H1 (cell line): ENCODE data around the gene ATXN2. TPM values are rescaled to one million over a fixed set of nuclear protein-coding genes. Genes with fewer than 3 reads are reported as not detected.
"Not testable (repeated sequence)": the region's sequence is repeated elsewhere in the genome, so short reads cannot be mapped to it uniquely, and the experiment has no call there.

Source experiments
- CTCF ChIA-PET: fragments of 300-600 bp; sonication (Branson Sonifier 250); formaldehyde crosslinking; loops from one replicate; lab custom pipeline; 2021; ENCODE audit not compliant: partially characterized antibody; lab: Charles Lee
- POLR2A ChIA-PET: fragments of 300-600 bp; sonication (Branson Sonifier 250); formaldehyde crosslinking; loops from one replicate; lab custom pipeline; 2021; ENCODE audit warnings: inconsistent platforms; ENCODE audit not compliant: partially characterized antibody; lab: Charles Lee
- DNase-seq, 2 experiments: peaks; one replicate each; pipeline versions ENCODE4 v3.0.0 to v3.0.0-alpha.2; 2010 to 2022; ENCODE audit warnings: low spot score in 2 of 2, low read depth in 1 of 2, mixed read lengths in 1 of 2
- FAIRE-seq: peaks from 2 replicates; lab custom pipeline; 2011; peaks lifted over from hg19 to GRCh38; lab: Jason Lieb, UNC
- H2AFZ ChIP-seq: 2 replicates; pipeline ENCODE4 v1.8.1; 2012; ENCODE audit warnings: low read length, inconsistent platforms
- H2AK5ac ChIP-seq: 2 replicates; pipeline ENCODE4 v1.6.1; 2013; ENCODE audit warnings: low read depth, low read length
- H2BK120ac ChIP-seq: replicated peaks from 2 replicates; pipeline ENCODE3; 2013; ENCODE audit warnings: low read depth, low read length, inconsistent platforms
- H2BK12ac ChIP-seq: 2 replicates; pipeline ENCODE4 v1.6.1; 2013; ENCODE audit warnings: low read depth, low read length
- H2BK15ac ChIP-seq: 2 replicates; pipeline ENCODE4 v1.6.1; 2013; ENCODE audit warnings: low read length
- H2BK20ac ChIP-seq: 2 replicates; pipeline ENCODE4 v1.6.1; 2013; ENCODE audit warnings: low read length
- H2BK5ac ChIP-seq: 2 replicates; pipeline ENCODE4 v1.6.1; 2013; ENCODE audit warnings: low read depth, low read length
- H3K14ac ChIP-seq: 2 replicates; pipeline ENCODE4 v1.6.1; 2013; ENCODE audit warnings: inconsistent platforms; ENCODE audit not compliant: insufficient read length
- H3K18ac ChIP-seq: 2 replicates; pipeline ENCODE4 v1.6.1; 2013; ENCODE audit warnings: low read length; ENCODE audit errors: extremely low read depth
- H3K23ac ChIP-seq: 2 replicates; pipeline ENCODE4 v1.6.1; 2013; ENCODE audit warnings: inconsistent platforms; ENCODE audit not compliant: insufficient read length
- H3K23me2 ChIP-seq: 2 replicates; pipeline ENCODE4 v1.6.1; 2013; ENCODE audit warnings: low read depth, low read length
- H3K27ac ChIP-seq: 2 replicates; pipeline ENCODE4 v1.6.1; 2011; ENCODE audit warnings: low read depth, low read length, inconsistent platforms
- H3K27me3 ChIP-seq, 4 experiments: replicated peaks in 1 of 4; 1 replicate in 1 of 4; 2 replicates in 3 of 4; pipeline versions ENCODE4 v1.6.1 to v1.8.1; 2011 to 2013; ENCODE audit warnings: low read length in 3 of 4, mild to moderate bottlenecking in 3 of 4, inconsistent platforms in 2 of 4, mixed read lengths in 2 of 4, moderate library complexity in 1 of 4; ENCODE audit not compliant: control insufficient read depth in 3 of 4, insufficient read depth in 3 of 4; ENCODE audit errors: extremely low read depth in 1 of 4
- H3K36me3 ChIP-seq, 4 experiments: 2 replicates each; pipeline versions ENCODE4 v1.6.1 to v1.8.1; 2011 to 2013; ENCODE audit warnings: mild to moderate bottlenecking in 4 of 4, low read length in 3 of 4, moderate library complexity in 2 of 4, control low read depth in 1 of 4, inconsistent platforms in 1 of 4; ENCODE audit not compliant: insufficient read depth in 4 of 4, control insufficient read depth in 2 of 4
- H3K4ac ChIP-seq: replicated peaks from 2 replicates; pipeline ENCODE3; 2013; ENCODE audit warnings: low read length, low read depth, mixed read lengths, inconsistent platforms; ENCODE audit not compliant: insufficient read length
- H3K4me1 ChIP-seq, 4 experiments: replicated peaks in 1 of 4; 1 replicate in 1 of 4; 2 replicates in 3 of 4; pipeline versions ENCODE4 v1.6.1 to v1.8.1; 2011 to 2013; ENCODE audit warnings: low read length in 3 of 4, inconsistent platforms in 2 of 4, mixed read lengths in 1 of 4; ENCODE audit not compliant: insufficient read depth in 4 of 4, control insufficient read depth in 3 of 4
- H3K4me2 ChIP-seq, 2 experiments: 2 replicates each; pipeline versions ENCODE4 v1.6.1 to v1.8.1; 2011 to 2013; ENCODE audit warnings: low read depth in 2 of 2, low read length in 2 of 2, control low read depth in 1 of 2, inconsistent platforms in 1 of 2, mild to moderate bottlenecking in 1 of 2; ENCODE audit not compliant: insufficient read depth in 1 of 2
- H3K4me3 ChIP-seq, 4 experiments: fragments of 200-600, 300-600 bp in 1 of 4; sonication (generic), shearing (Covaris generic), sonication (Bioruptor Twin) in 1 of 4; 2 replicates each; pipeline versions ENCODE4 v1.5.1 to v1.8.1; 2011 to 2016; ENCODE audit warnings: low read length in 4 of 4, low read depth in 3 of 4, control low read depth in 2 of 4, inconsistent platforms in 2 of 4, mild to moderate bottlenecking in 2 of 4, mixed read lengths in 1 of 4, moderate library complexity in 1 of 4; ENCODE audit not compliant: insufficient read depth in 2 of 4; ENCODE audit errors: extremely low read depth in 1 of 4
- H3K56ac ChIP-seq: replicated peaks from 2 replicates; pipeline ENCODE3; 2013; ENCODE audit warnings: low read depth, mild to moderate bottlenecking, mixed read lengths, low read length, inconsistent platforms; ENCODE audit not compliant: insufficient read length
- H3K79me1 ChIP-seq: 2 replicates; pipeline ENCODE4 v1.6.1; 2013; ENCODE audit warnings: low read depth, low read length, control low read depth
- H3K79me2 ChIP-seq, 2 experiments: 2 replicates each; pipeline versions ENCODE4 v1.6.1 to v1.8.1; 2012 to 2013; ENCODE audit warnings: low read length in 2 of 2, mild to moderate bottlenecking in 2 of 2, inconsistent platforms in 1 of 2; ENCODE audit not compliant: insufficient read depth in 2 of 2, control insufficient read depth in 1 of 2
- H3K9ac ChIP-seq, 4 experiments: replicated peaks in 1 of 4; 1 replicate in 1 of 4; 2 replicates in 3 of 4; pipeline versions ENCODE4 v1.6.1 to v1.8.1; 2011 to 2013; ENCODE audit warnings: low read depth in 3 of 4, low read length in 3 of 4, control low read depth in 2 of 4, mild to moderate bottlenecking in 2 of 4, moderate library complexity in 2 of 4, inconsistent platforms in 1 of 4; ENCODE audit errors: extremely low read depth in 1 of 4
- H3K9me3 ChIP-seq, 2 experiments: 2 replicates each; pipeline versions ENCODE4 v1.6.1 to v1.8.1; 2012 to 2013; ENCODE audit warnings: mild to moderate bottlenecking in 2 of 2, moderate library complexity in 2 of 2, control low read depth in 1 of 2, inconsistent platforms in 1 of 2, low read depth in 1 of 2, low read length in 1 of 2, mixed read lengths in 1 of 2; ENCODE audit not compliant: insufficient read depth in 2 of 2
- H4K20me1 ChIP-seq, 2 experiments: replicated peaks in 1 of 2; 2 replicates each; pipeline versions ENCODE3 to v1.8.1; 2011 to 2013; ENCODE audit warnings: inconsistent platforms in 2 of 2, low read length in 2 of 2, mild to moderate bottlenecking in 1 of 2; ENCODE audit not compliant: insufficient read depth in 2 of 2, control insufficient read depth in 1 of 2
- H4K5ac ChIP-seq: 2 replicates; pipeline ENCODE4 v1.6.1; 2013; ENCODE audit warnings: low read length, low read depth, mixed read lengths, inconsistent platforms; ENCODE audit not compliant: insufficient read length
- H4K8ac ChIP-seq: 2 replicates; pipeline ENCODE4 v1.8.0; 2013; ENCODE audit warnings: mild to moderate bottlenecking, moderate library complexity, low read length, inconsistent platforms; ENCODE audit not compliant: insufficient read depth; ENCODE audit errors: extremely low read depth
- H4K91ac ChIP-seq: replicated peaks from 2 replicates; pipeline ENCODE3; 2013; ENCODE audit warnings: low read length, mixed read lengths, inconsistent platforms; ENCODE audit not compliant: insufficient read length
- ASH2L ChIP-seq: fragments of 200-600, 300-600 bp; sonication (generic); IDR thresholded peaks from one replicate; pipeline ENCODE4 v1.7.1; 2017; ENCODE audit warnings: low read length
- EGR1 ChIP-seq: IDR thresholded peaks from 2 replicates; pipeline ENCODE4 v1.6.1; 2011; ENCODE audit warnings: low read depth, low read length, borderline replicate concordance
- GTF2F1 ChIP-seq: IDR thresholded peaks from 2 replicates; pipeline ENCODE4 v1.6.1; 2012; ENCODE audit warnings: low read depth, low read length, improper control_type of control experiment, borderline replicate concordance
- JUND ChIP-seq: IDR thresholded peaks from 2 replicates; pipeline ENCODE4 v1.6.1; 2011; ENCODE audit warnings: mild to moderate bottlenecking, improper control_type of control experiment, low read length
- TAF1 ChIP-seq: IDR thresholded peaks from 2 replicates; pipeline ENCODE4 v1.6.1; 2011; ENCODE audit warnings: mild to moderate bottlenecking, low read depth, low read length
- TCF12 ChIP-seq: IDR thresholded peaks from 2 replicates; pipeline ENCODE4 v1.6.1; 2011; ENCODE audit warnings: low read depth, mild to moderate bottlenecking, low read length
- WGBS, 2 experiments: shearing (Covaris generic) in 1 of 2; methylation state at CpG; one replicate each; pipeline versions ENCODE4 v1.1.6 to v1.1.7; 2013 to 2015; ENCODE audit warnings: low lambda C conversion rate in 2 of 2, mixed read lengths in 2 of 2, inconsistent platforms in 1 of 2, low coverage in 1 of 2, missing lambda C conversion rate in 1 of 2; ENCODE audit not compliant: insufficient replicate concordance in 2 of 2, insufficient coverage in 1 of 2, insufficient read length in 1 of 2; ENCODE audit errors: extremely low coverage in 1 of 2, missing lambda C conversion rate in 1 of 2; 5-methylcytosine and 5-hydroxymethylcytosine counted together
- polyA plus RNA-seq, 7 experiments: library from polyadenylated mRNA; depleted of rRNA in 3 of 7; stranded (reverse) in 5 of 7; unstranded in 2 of 7; fragments of >200 nt in 5 of 7; fragments of 200-250 nt in 2 of 7; gene quantifications; 1 replicate in 5 of 7; 2 replicates in 1 of 7; 4 replicates in 1 of 7; pipeline versions ENCODE4 v1.2.1 to v1.2.3, GENCODE V29; 2011 to 2013; ENCODE audit warnings: missing spikeins in 2 of 7, mixed read lengths in 2 of 7
- total RNA-seq: library from RNA; stranded (reverse); fragmentation: NEBNext Ultra II Directional; extraction: Animal tissue kit (Norgen Biotek cat#: 25700); gene quantifications from 2 replicates; pipeline ENCODE4 v1.2.1, GENCODE V29; 2021

ATXN2 gene
- total and polyA plus RNA-seq, 2 of the 8 experiments (the other 6 are each of a cell fraction or from before 2014, with no cell fraction given), result 46.6 to 80.7 TPM

DNA sequence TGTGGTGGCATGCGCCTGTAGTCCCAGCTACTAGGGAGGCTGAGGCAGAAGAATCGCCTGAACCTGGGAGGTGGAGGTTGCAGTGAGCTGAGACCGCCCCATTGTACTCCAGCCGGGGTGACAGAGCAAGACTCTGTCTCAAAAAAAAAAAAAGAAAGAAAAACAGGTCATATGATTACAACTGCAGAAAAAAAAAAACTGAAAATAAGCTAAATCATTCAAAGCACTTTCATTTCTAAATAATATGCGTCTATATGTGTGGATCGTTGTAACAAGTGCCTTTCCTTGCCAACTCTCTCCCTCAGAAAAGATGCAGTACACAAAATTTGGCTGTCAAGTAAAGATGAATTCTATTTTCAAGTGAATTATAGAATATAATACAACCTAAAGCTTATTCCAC is 42.4 kb downstream of the ATXN2 start (continued):
- no peak for TF ChIP-seq ASH2L
- no peak for TF ChIP-seq TAF1
- TF ChIP-seq GTF2F1, result no peak
- no peak for TF ChIP-seq TCF12
- TF ChIP-seq EGR1, result no peak
- no peak for TF ChIP-seq JUND
- TF ChIP-seq, all 59 proteins: peak for 0

DNA sequence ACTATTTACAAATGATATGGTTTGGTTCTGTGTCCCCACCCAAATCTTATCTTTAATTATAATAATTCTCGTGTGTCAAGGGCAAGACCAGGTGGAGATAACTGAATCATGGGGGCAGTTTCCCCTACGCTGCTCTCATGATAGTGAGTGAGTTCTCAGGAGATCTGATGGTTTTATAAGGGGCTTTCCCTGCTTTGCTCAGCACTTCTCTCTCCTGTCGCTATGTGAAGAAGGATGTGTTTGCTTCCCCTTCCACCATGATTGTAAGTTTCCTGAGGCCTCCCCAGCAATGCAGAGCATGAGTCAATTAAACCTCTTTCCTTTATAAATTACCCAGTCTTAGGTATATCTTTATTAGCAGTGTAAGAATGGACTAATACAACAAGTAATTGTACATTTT is 43.8 kb downstream of the ATXN2 start:
- H3K27ac ChIP-seq, H2AK5ac ChIP-seq, H3K4me3 ChIP-seq, H2BK5ac ChIP-seq, H4K20me1 ChIP-seq, H3K9me3 ChIP-seq, H3K23ac ChIP-seq, H3K9ac ChIP-seq, POLR2A ChIA-PET, H2BK120ac ChIP-seq, H3K4me2 ChIP-seq, H3K56ac ChIP-seq, DNase-seq, H2BK15ac ChIP-seq, H3K4ac ChIP-seq, H3K14ac ChIP-seq, H2BK12ac ChIP-seq, H4K8ac ChIP-seq, H3K4me1 ChIP-seq, H4K91ac ChIP-seq, H2AFZ ChIP-seq, FAIRE-seq, H3K27me3 ChIP-seq, H3K23me2 ChIP-seq, H2BK20ac ChIP-seq, H4K5ac ChIP-seq, H3K18ac ChIP-seq, H3K79me1 ChIP-seq: not testable (repeated sequence)
- H3K79me2 ChIP-seq, result peaks cover under 1 to 65% of the 10 kb centered on the region in 2 experiments; a peak in 2 of 4 replicates
- 84% methylated on average over 3 of the region's 3 CpGs; no CpG with 5 or more reads in 1 of the 2 experiments for WGBS, 2 experiments
- H3K36me3 ChIP-seq, result peaks cover 0 to 13% (median 1%) of the 10 kb centered on the region in 4 experiments; a peak in 3 of 8 replicates
- CTCF ChIA-PET, result interaction anchor here (1.3 kb wide), 1 partner anchor 8 kb away, joined by 3 read pairs; no protein-coding TSS in a partner anchor
